Loucy (cell line): Measurements from ENCODE around the gene RAB1A.

Experiments
- H2AFZ ChIP-seq: fragments of 200-600 bp; sonication (generic); 2 replicates; pipeline ENCODE4 v1.6.0; 2016; ENCODE audit warnings: antibody characterized with exemption, mild to moderate bottlenecking, low read length, moderate library complexity
- H3F3A ChIP-seq: fragments of 200-600 bp; 2 replicates; pipeline ENCODE4 v1.6.0; 2016; ENCODE audit warnings: antibody characterized with exemption, low read depth, mild to moderate bottlenecking
- H3K27me3 ChIP-seq: fragments of 200-600 bp; sonication (generic); 2 replicates; pipeline ENCODE4 v1.6.1; 2014; ENCODE audit warnings: low read length, mild to moderate bottlenecking; ENCODE audit not compliant: insufficient read depth, poor library complexity, severe bottlenecking
- H3K36me3 ChIP-seq: fragments of 200-600 bp; sonication (generic); 2 replicates; pipeline ENCODE4 v1.6.1; 2016; ENCODE audit warnings: low read length; ENCODE audit not compliant: insufficient read depth
- H3K4me1 ChIP-seq: fragments of 200-600 bp; sonication (generic); 2 replicates; pipeline ENCODE4 v1.5.1; 2014; ENCODE audit warnings: low read length, mild to moderate bottlenecking; ENCODE audit not compliant: insufficient read depth, poor library complexity, severe bottlenecking
- H3K4me2 ChIP-seq: fragments of 200-600 bp; sonication (generic); 2 replicates; pipeline ENCODE4 v1.6.0; 2014; ENCODE audit warnings: antibody characterized with exemption, low read length, low read depth, mild to moderate bottlenecking; ENCODE audit not compliant: poor library complexity, severe bottlenecking
- H3K4me3 ChIP-seq: fragments of 200-600 bp; sonication (generic); 2 replicates; pipeline ENCODE4 v1.5.1; 2014; ENCODE audit warnings: low read length, mild to moderate bottlenecking, mixed read lengths; ENCODE audit not compliant: poor library complexity, severe bottlenecking
- H3K79me2 ChIP-seq: fragments of 200-600 bp; sonication (generic); 2 replicates; pipeline ENCODE4 v1.6.1; 2014; ENCODE audit warnings: low read length; ENCODE audit not compliant: insufficient read depth
- H3K9ac ChIP-seq: fragments of 200-600 bp; sonication (generic); 2 replicates; pipeline ENCODE4 v1.6.0; 2014; ENCODE audit warnings: mild to moderate bottlenecking, low read depth, low read length, moderate library complexity; ENCODE audit not compliant: poor library complexity, severe bottlenecking
- H3K9me2 ChIP-seq: fragments of 200-600 bp; sonication (generic); replicated peaks from 2 replicates; pipeline ENCODE4 v1.6.1; 2016; ENCODE audit warnings: low read depth, low read length, mixed read lengths
- H3K9me3 ChIP-seq: fragments of 200-600 bp; sonication (generic); 2 replicates; pipeline ENCODE4 v1.6.1; 2014; ENCODE audit warnings: mild to moderate bottlenecking, antibody characterized with exemption, low read length, low read depth; ENCODE audit not compliant: insufficient read depth
- H4K20me1 ChIP-seq: fragments of 200-600 bp; sonication (generic); 2 replicates; pipeline ENCODE4 v1.6.0; 2014; ENCODE audit warnings: antibody characterized with exemption, low read length, mild to moderate bottlenecking; ENCODE audit not compliant: insufficient read depth, poor library complexity, severe bottlenecking
- EZH2phosphoT487 ChIP-seq: fragments of 200-600 bp; IDR thresholded peaks from 2 replicates; pipeline ENCODE4 v1.6.1; 2018; ENCODE audit warnings: antibody characterized with exemption, mild to moderate bottlenecking, moderate library complexity, borderline replicate concordance
- TF ChIP-seq, protein P1 (sequence below): fragments of 200-600 bp; sonication (generic); conservative IDR thresholded peaks from 2 replicates; pipeline ENCODE4 v1.5.1; 2014; ENCODE audit warnings: mild to moderate bottlenecking, antibody characterized with exemption, low read length

Gene RAB1A

DNA sequence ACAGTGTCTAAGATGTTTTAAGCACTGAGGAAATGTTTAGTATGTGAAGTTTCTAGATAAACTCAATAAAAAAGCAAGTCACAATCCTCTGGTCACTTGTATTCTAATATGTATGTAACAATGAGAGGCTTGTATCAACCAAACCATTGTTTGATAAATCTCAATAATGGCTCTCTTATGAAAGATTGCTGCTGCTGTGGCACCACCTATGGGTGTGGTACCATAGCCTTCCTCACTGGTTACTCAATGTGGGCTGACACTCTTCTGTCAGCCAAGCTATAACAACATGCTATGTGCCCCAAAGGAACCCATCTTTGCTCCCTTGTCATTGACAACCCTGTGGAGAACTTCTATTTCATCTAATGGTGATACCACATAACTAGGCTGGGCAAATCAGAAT lies 12.6 kb upstream of the RAB1A start:
- Histone ChIP-seq H3K9me2 (no peaks in the 10 kb centered on the region), H3K9me3 (no peaks in the 10 kb centered on the region), H3K27me3 (no peaks in the 10 kb centered on the region), H3K4me2 (no peak overlapping the region), H3F3A (no peaks in the 10 kb centered on the region), H4K20me1 (no peaks in the 10 kb centered on the region), H3K4me3 (no peak overlapping the region), H3K9ac (no peak overlapping the region), H3K36me3 (no peaks in the 10 kb centered on the region), H3K79me2 (no peaks in the 10 kb centered on the region), H2AFZ (peak overlapping the region; percentile 53), H3K4me1 (no peaks in the 10 kb centered on the region)
- TF ChIP-seq, protein P1, sequence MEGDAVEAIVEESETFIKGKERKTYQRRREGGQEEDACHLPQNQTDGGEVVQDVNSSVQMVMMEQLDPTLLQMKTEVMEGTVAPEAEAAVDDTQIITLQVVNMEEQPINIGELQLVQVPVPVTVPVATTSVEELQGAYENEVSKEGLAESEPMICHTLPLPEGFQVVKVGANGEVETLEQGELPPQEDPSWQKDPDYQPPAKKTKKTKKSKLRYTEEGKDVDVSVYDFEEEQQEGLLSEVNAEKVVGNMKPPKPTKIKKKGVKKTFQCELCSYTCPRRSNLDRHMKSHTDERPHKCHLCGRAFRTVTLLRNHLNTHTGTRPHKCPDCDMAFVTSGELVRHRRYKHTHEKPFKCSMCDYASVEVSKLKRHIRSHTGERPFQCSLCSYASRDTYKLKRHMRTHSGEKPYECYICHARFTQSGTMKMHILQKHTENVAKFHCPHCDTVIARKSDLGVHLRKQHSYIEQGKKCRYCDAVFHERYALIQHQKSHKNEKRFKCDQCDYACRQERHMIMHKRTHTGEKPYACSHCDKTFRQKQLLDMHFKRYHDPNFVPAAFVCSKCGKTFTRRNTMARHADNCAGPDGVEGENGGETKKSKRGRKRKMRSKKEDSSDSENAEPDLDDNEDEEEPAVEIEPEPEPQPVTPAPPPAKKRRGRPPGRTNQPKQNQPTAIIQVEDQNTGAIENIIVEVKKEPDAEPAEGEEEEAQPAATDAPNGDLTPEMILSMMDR: peak; percentile 59
- no peak for TF ChIP-seq EZH2phosphoT487

DNA sequence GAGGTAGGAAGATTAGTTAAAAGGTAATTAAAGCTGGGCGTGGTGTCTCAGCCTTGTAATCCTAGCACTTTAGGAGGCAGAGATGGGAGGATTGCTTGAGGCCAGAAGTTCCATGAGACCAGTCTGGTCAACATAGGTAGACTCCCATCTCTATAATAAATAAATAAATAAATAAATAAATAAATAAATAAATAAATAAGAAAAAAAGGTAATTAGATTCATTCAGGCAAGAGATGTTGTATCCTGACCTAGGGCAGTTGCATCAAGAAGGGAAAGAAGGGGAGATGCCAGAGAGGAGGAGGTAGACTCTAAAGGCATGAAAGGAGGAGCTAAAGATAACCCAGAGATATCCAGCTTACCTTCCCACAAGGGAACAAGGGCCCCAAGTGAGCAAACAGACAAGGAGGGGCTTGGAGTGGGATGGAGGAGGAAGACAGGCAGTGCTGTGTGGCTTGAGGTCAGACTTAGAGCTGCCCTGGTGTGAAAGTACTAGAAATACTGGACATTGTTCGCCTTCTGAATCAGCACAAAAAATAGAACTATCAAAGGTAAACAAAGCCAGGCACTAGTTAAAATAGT lies 7.4 kb upstream of the RAB1A start:
- no peaks in the 10 kb centered on the region for H3K9me3 ChIP-seq
- H4K20me1 ChIP-seq: no peaks in the 10 kb centered on the region
- no peak overlapping the region for H3K9ac ChIP-seq
- TF ChIP-seq, protein P1: no peak
- TF ChIP-seq EZH2phosphoT487: no peak
- no peaks in the 10 kb centered on the region for H3K36me3 ChIP-seq
- H3F3A ChIP-seq: 0 out of 2 replicates have a peak, but pooled peaks cover 3% of the 10 kb centered on the region
- H3K4me1 ChIP-seq: no peaks in the 10 kb centered on the region
- no peaks in the 10 kb centered on the region for H3K9me2 ChIP-seq
- H3K4me3 ChIP-seq: no peak overlapping the region
- H3K27me3 ChIP-seq: no peaks in the 10 kb centered on the region
- H3K79me2 ChIP-seq: no peaks in the 10 kb centered on the region
- no peak overlapping the region for H2AFZ ChIP-seq
- H3K4me2 ChIP-seq: no peak overlapping the region

DNA sequence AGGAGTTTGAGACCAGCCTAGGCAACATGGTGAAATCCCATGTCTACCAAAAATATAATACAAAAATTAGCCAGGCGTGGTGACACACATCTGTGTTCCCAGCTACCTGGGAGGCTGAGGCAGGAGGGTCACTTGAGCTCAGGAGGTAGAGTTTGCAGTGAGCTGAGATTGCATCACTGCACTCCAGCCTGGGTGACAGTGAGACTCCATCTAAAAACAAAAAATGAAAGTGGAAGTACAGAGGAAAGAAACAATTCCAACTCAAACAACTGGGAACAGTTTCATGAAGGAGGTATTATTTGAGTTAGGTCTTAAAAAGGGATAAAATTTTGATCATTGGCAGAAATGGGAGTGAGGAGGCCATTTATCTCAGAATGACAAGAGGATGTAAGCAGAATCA lies 6.3 kb upstream of the RAB1A start:
- peaks cover under 1% of the 10 kb centered on the region for H3K4me1 ChIP-seq
- 0 out of 2 replicates have a peak, but pooled peaks cover 3% of the 10 kb centered on the region for H3F3A ChIP-seq
- no peak overlapping the region for H3K9ac ChIP-seq

More for the DNA sequence above, 6.3 kb upstream of the RAB1A start:
- Histone ChIP-seq H2AFZ (no peak overlapping the region), H3K9me3 (no peaks in the 10 kb centered on the region), H3K4me2 (no peak overlapping the region), H3K79me2 (no peaks in the 10 kb centered on the region), H4K20me1 (no peaks in the 10 kb centered on the region), H3K9me2 (no peaks in the 10 kb centered on the region), H3K36me3 (no peaks in the 10 kb centered on the region), H3K27me3 (no peaks in the 10 kb centered on the region), H3K4me3 (no peak overlapping the region)
- TF ChIP-seq, protein P1: no peak
- TF ChIP-seq EZH2phosphoT487: no peak
